ENCODE data around the gene MIB1.

MIB1 gene

DNA sequence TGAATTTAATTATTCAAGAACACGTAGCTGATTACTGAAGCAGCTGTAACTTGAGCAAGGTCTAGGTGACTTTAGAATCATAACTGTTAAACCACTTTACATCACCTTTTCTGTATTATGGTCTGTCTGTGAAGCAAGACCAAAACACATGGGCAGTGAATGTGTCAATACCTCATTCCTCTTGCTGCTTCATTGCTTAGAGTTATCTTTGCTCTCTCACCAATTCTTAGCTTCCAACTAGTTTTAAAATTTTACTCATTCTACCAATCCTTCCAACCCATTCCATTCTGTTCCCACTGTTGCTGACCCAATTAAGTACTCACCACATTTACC lies 80.2 kb downstream of the MIB1 start:
- DNase-seq, result no peak

DNA sequence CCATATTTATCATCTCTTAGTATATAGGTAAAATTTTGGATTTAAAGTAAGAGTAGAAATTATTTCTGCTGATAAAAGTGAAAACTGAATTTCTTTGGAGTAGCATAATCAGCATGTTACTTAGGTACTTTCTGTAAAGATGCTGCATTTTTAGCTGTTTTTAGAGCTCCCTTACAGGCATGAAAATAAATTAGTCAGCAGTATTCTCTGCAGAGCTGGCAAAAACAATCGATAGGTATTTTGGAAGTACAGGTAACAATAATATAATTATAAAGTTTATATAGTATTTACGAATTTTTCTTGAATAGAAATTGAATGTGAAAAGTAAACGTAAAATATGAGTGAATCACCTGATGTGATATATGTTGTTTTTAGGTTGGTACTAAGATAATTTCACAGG lies 83.3 kb downstream of the MIB1 start:
- DNase-seq, result no peak

- DNase-seq, result no peak
Observed at GRCh38 chr18:21826196-21826595, 85.6 kb downstream of the MIB1 start.

DNA sequence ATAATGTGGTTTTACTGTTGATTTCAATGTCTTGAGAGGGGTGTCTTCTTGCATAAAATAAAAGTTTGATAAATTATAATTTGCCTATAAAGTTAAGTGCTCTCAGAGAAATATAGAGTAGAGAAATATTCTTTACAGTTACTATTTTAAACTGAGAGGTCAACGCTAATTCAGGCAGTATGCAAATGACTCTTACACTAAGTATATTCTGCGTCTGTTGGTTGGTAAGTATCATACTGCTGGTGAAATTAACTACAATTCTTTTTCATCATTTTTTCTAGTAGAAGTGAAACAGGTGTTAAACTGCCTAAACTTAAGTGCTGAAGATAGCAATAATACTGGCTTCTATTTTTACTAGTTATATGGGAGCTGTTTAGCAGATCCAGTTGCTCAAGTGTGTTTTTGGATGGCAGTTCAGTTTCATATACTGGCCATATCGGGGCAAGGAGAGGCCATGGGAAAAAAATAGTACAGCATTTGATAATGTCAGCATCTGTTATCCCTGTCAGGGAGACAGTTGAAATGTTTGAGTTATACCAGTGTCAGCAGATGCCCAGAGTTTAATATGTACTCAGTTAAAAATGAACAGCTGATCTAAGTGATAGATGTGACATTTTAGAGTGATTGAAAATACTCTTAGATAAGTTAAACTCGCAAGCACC lies 86.2 kb downstream of the MIB1 start:
- DNase-seq, result no peak

DNA sequence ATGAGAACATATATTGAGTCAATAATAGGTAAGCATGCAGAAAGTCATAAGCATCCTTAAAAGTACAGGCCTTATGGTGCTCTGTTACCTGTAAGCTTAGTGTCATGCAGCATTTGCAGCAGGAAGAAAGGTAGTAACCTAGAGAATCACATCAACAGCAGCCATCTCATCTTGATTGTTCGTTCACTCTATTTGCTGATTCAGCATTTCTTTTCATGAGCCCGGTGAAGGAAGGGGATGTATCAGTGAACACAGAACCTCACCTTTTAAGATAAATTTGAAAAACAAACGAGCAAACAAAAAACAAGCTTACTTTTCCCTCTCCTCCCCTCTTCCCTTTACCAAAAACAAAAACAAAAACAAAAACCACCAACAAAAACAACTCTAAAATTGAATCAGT lies 89.9 kb downstream of the MIB1 start:
- DNase-seq, result no peak

DNA sequence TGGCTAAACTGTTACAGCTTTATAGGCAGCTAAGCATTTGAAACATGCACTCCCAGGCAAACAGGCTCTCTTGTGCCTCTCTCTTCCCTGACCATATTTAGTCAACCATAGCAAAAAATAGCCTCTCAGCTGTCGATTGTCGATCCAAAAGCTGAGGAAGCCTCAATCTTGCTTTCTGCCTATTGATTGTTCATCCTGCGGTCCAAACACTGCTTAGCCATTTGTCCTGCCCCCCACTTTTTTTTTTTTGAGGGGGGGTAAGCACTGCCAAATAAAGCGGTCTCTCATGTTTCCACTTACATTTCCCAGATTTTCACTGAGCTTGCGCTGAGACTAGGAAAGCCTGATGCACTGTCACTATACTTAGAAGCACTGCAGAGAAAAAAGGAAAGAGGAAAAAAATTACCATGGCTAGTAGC lies 90.8 kb downstream of the MIB1 start:
- no peak for DNase-seq

GRCh38 chr18:21833604-21834298 lies 93.2 kb downstream of the MIB1 start:
- DNase-seq, result no peak

DNA sequence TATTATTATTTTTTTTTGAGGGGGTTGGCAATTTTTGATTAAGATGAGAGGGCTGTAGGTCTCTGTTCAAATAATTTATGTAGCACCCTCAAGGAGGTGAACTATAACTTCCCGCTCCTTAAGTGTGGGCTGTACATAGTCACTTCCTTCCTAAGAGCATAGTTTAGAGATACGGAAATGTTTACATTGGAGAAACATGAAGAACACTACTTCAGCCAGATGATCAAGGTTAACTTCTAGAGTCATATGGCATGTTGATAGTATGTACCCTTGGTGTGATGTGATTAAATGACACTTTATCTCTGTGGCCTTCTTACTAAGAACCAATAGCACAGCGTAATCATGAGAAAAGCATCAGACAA lies 93.7 kb downstream of the MIB1 start:
- DNase-seq, result no peak

DNA sequence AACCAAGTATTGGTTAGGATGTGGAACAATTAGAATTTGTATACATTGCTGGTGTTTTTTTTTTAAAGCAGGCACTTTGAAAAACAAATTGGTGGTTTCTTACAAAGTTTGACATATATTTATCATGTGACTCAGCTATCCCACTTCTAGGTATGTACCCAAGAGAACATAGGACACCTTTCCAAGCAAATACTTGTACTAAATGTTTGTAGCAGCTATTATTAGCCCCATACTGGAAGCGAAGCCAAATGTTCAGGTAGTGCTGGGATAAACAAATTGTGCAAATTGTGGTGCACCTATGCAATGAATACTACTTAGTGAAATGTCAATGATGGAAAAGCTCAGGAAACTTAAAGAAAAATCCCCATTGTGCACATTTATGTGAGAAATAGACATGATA lies 101.0 kb downstream of the MIB1 start:
- no peak for DNase-seq

DNA sequence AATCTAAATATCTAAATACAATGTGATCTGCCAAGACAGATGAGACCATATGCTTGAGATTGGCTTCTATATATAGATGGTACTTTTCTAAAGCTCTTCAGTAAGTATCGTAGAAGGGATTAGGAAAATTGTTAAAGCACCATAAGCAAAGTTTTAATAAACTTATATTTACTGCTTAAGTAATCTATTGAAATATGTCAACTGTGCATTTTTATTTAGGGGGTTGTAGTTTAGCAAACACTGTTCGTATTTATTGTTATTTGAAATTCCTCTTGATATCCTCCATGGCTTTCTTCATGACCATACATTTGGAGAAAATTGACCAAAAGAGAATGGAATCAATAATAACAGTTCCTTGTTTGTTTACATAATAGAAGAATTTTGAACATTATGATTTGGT lies 102.7 kb downstream of the MIB1 start:
- no peak for DNase-seq

DNA sequence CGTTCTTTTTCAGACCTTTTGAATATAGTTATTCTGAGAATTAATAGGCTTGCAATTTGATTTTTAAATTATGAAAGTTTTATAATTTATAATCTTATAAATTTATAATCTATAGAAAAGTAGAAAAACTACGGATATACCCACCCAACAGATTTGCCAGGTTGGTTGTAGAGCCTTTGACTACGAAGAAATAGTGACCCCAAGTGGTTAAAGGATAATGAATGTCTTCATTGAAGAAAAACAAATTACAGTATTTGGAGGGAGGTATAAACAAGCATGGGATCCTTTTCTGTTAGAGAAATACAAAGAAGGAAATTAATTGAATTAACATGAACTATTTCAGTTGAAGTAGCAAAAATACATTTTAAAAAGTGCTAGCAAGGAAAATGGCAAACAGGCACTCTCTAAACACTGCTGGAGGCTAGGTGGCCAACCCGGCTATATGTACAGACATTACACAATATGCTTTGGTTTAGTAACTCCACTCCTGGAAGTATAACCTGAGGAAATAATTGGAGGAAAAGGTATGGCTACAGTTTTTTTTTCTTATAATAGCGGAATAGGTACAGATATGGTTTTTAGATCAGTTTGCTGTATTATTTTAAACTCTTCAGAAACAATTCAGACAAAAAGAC lies 110.9 kb downstream of the MIB1 start:
- DNase-seq, result no peak

- DNase-seq, result no peak
Observed at GRCh38 chr18:21853016-21853415, 112.4 kb downstream of the MIB1 start.

GRCh38 chr18:21853775-21854552 lies 113.4 kb downstream of the MIB1 start:
- DNase-seq, result no peak

GRCh38 chr18:21855432-21855831 lies 114.8 kb downstream of the MIB1 start:
- no peak for DNase-seq

DNA sequence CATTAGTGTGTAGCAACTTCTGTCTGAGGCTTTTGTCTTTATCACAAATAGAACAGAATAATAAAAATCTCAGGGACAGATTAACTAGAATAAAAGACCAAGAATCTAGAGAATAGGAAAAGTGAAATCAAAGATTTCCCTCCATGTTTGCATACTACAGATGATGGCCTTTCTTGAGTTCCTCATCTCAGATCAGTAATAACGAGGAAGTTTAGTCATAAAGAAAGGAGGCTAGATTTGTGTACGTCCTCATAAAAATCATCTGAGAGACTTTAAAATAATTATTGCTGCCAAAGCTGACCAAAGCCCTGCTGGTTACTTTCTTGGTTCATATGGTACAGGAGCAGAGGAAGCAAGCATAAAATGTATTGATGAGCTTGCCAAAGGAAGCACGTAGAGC lies 117.3 kb downstream of the MIB1 start:
- DNase-seq, result no peak

DNA sequence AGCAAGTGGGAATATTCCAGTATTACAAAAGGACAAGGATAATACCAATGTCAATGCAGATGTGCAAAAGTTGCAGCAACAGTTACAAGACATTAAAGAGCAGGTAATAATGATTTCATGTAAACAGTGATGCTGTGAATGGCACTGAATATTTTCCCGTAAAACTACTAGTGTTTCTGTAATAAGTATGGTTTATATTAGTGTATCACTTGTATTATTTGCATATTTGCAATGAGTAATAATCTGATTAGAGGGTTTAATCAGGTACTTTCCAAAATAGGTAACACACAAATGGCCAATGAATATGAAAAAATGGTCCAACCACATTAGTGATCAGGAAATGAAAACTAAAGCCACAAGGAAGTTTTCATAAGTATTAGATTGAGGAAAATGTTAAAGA lies 118.0 kb downstream of the MIB1 start:
- DNase-seq, result no peak

- no peak for DNase-seq
Observed at GRCh38 chr18:21864386-21864785, 123.8 kb downstream of the MIB1 start.

- DNase-seq, result no peak
Observed at GRCh38 chr18:21865043-21865442, 124.5 kb downstream of the MIB1 start.

- DNase-seq, result no peak
Observed at GRCh38 chr18:21868770-21869169, 128.2 kb downstream of the MIB1 start.

GRCh38 chr18:21889570-21889969 lies 149.0 kb downstream of the MIB1 start:
- DNase-seq, result no peak

DNA sequence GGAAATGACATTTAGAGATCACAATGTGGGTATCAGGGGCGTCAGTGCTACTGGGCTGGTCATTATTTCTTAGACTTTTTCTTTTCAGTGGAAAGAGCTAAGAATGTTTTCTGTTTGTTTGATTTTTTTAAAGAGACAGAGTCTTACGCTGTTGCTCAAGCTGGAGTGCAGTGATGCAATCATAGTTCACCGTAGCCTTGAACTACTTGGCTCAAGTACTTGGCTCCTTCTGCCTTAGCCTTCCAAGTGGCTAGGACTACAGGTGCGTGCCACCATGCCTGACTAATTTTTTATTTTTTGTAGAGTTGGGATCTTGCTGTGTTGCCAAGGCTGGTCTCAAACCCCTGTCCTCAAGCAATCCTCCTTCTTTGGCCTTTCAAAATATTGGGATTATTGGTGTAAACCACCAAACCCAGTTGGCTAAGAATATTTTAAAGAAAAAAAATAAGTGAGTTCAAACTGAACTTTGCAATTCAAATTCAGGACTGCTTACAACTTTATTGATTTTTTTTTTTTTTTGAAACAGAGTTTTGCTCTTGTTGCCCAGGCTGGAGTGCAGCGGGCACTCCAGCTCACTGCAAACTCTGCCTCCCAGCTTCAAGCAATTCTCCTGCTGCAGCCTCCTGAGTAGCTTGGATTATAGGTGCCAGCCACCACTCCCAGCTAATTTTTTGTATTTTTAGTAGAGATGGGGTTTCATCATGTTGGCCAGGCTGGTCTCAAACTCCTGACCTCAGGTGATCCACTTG lies 154.2 kb downstream of the MIB1 start:
- no peak for DNase-seq

GRCh38 chr18:21896732-21897336 lies 156.2 kb downstream of the MIB1 start:
- DNase-seq, result no peak

GRCh38 chr18:21897811-21898210 lies 157.2 kb downstream of the MIB1 start:
- peak in 1 of 5 donors; percentile 13 for DNase-seq

Data from T-helper 1 cell (primary cell).